Activated CD4-positive, alpha-beta T cell treated with anti-CD3 and anti-CD28 coated beads, Interleukin-2, amount 50 U/mL, for 24 hours (primary cell): ENCODE data around the gene PDE4B.

ENCODE experiments used
- DNase-seq, 2 donors: peaks; one replicate each; pipeline ENCODE4 v3.0.0-alpha.2; 2020; ENCODE audit warnings: low read depth in 1 of 2, low spot score in 1 of 2

Gene PDE4B

DNA sequence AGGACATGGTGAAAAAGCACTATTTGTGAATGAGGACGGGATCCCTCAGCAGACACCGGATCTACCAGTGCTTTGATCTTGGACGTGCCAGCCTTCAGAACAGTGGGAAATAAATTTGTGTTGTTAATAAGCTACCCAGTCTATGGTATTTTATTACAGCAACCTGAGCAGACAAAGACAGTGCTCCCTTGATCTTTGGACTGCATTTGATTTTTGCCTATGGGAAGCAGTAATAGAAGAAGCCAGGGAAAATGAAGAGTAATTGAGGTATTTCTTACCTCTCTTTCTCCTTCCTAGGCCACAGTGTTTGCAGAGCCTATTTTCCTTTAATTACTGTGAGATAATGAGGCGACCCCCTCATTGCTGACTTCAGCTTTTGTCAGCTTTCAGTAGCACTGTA, 87.9 kb downstream of the PDE4B start:
- no peak for DNase-seq

- DNase-seq: no peak
Observed at GRCh38 chr1:65881067-65881594, 88.4 kb downstream of the PDE4B start.

DNA sequence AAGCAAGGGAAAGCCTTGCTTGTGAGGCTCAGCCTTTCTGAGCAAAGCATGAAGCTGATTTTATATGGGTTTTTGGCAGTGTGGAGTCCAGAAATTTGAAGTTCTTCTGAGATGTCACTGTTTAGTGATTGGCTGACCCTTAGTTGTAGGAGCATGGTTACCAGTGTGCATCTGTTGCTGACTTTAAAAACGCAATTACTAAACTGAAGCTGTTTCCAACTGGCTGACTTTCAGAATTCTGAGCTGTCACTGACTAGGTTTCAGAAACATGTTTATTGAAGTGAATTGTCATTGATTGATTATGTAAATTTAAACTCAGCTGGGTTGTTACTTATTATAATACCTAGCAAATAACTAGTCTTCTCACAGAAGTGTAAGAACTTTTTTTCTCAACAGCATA, 89.4 kb downstream of the PDE4B start:
- no peak for DNase-seq

DNA sequence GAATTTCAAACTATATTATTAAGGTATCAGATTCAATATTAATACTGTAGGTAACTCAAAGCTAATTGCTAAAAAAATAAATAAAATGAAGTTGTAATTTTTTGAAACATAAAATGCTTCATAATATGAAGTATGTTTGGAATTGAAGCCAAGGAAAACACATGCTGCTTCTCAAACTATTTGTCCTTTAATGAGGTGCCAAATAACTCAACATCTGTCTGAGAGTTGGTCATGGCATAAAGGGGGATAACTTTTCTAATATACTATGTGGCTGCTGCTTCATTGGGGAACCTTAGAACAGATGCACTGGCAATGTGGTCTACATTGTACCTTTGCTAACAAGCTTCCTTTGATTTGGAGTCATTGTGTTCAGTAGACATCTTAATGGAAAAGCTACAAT, 96.7 kb downstream of the PDE4B start:
- no peak for DNase-seq

DNA sequence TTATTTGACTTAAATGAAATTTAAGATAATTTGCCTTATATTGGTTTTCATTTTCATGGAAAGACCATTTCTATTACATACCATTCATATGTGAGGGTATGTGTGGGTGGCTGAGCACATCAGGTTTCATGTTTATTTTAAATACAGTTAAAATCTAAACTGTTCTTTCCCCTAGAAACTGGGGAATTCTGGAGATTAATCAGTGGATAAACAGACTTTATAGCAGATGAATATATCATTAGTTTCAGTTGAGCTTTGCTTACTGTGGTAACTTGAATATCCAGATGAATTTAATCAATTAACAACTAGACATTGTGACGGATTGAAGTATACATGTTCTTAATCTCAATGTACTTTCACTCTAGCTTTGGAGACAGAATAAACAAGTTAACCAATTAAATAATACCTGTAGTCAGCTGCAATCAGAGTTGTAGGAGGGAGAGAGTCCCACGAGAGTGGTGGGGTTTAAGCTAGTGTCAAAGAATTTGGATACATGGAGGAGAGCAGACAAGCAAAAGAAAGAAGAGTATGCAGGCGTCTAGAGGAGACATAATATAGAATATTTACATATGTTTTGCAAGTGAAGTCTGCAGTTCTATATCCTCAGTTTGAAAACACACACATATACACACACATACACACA, 97.6 kb downstream of the PDE4B start:
- no peak for DNase-seq

DNA sequence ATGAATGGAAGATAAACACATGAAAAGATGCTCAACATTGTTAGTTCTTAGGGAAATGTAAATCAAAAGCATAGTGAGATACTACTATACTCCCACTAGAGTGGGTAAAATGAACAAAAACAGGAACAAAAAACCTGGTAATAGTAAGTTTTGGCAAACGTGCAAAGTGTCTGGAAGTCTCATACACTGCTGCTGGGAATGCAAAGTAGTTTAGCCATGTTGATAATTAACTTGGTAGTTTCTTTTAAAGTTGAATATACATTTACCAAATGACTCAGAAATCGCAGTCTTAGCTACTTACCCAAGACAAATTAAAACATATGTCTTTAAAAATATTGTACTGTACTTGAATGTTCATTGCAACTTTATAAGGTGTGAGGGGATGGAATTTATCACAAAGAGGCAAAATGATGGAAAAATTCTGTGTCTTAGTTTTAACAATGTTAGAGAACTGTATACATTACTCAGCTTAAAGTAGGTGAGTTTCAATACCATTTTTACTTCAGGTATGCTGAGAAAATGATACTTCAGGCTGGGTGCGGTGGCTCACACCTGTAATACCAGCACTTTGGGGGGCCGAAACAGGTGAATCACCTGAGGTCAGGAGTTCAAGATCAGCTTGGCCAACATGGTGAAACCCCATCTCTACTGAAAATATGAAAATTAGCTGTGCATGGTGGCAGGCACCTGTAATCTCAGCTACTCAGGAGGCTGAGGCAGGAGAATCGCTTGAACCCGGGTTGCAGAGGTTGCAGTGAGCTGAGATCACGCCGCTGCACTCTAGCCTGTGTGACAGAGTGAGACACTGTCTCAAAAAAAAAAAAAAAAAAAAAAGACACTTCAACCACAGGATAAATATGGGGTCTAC, 102.3 kb downstream of the PDE4B start:
- DNase-seq: no peak

- no peak for DNase-seq
Observed at GRCh38 chr1:65896721-65897120, 104.0 kb downstream of the PDE4B start.

GRCh38 chr1:65897485-65897884, 104.8 kb downstream of the PDE4B start:
- DNase-seq: no peak

GRCh38 chr1:65904681-65905083, 112.0 kb downstream of the PDE4B start:
- no peak for DNase-seq

DNA sequence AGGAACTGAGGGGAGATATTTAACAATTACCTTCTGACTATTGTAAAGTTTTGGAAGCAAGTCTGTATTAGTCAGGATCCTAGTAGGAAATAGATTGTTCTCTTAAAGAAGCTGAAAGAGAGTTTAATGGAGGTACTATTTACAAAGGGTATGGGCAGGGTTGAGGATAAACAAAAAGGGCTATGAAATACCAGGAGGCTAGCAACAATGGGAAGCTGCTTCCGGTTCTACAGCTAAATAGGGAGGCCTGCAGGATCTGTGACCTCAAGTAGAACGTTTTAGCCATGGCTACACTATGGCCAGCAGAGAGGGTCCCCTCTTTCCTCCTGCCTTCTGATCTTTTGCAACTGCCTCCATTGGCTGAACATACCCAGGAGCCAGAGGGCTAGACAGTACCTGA, 117.7 kb downstream of the PDE4B start:
- DNase-seq: no peak

- DNase-seq: no peak
Observed at GRCh38 chr1:65911679-65912078, 119.0 kb downstream of the PDE4B start.

GRCh38 chr1:65918564-65918963, 125.9 kb downstream of the PDE4B start:
- DNase-seq: no peak

- DNase-seq: no peak
Observed at GRCh38 chr1:65921446-65921845, 128.8 kb downstream of the PDE4B start.

DNA sequence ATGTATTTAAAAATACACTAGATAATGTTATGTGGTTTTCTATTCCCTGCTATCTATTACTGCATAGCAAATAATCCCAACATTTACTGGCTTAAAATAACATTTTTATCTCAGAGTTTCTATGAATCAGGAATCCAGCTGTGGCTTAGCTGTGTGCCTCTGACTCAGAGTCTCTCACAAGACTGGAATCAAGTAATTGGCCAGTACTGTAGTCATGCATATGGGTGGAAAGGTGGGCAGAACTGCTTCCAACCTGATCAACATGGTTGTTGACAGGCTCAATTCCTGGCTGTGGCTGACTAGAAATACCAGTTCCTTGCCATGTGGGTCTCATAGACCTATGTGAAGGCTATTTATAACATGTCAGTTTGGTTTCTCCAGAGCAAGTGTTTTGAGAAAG, 131.8 kb downstream of the PDE4B start:
- no peak for DNase-seq

GRCh38 chr1:65938506-65938905, 145.8 kb downstream of the PDE4B start:
- no peak for DNase-seq

DNA sequence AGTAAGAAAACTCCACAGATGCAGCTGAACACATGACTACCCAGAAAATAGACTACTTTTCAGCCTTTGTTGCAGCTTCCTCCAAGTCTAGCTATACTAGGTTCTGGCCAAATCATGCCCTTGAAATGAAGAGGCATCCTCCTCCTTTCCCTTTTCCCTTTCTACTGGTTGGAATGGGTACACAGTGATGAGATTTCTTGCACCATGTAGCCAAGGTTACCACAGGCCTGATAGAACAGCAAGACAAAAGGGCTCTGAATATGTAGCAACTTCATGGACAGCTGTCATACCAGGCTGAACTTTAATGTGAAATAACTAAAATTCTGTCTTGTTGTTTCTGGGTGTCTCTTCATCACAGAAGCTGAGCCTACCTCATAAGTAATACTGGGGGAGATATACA, 146.5 kb downstream of the PDE4B start:
- DNase-seq: no peak

- no peak for DNase-seq
Observed at GRCh38 chr1:65939636-65940035, 146.9 kb downstream of the PDE4B start.

- DNase-seq: no peak
Observed at GRCh38 chr1:65940126-65940525, 147.4 kb downstream of the PDE4B start.

- no peak for DNase-seq
Observed at GRCh38 chr1:65942476-65942875, 149.8 kb downstream of the PDE4B start.

DNA sequence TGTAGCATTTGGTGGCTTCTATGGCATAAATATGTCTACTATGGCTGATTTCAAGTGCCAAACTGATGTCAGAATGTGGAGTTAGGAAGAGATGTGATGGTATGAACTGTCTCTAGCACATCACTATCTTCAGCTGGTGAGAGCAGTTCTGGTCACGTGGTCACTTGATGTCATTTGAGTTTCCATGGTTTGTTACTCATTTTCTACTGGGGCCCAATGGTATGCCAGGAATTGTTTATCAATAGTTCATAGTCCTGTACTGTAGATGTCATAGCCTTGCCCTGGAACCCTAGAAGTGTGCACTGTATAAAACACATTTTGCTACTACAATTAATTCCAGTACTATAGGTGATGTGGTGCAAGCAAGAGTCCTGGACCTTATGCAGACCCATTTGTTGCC, 153.7 kb downstream of the PDE4B start:
- no peak for DNase-seq

DNA sequence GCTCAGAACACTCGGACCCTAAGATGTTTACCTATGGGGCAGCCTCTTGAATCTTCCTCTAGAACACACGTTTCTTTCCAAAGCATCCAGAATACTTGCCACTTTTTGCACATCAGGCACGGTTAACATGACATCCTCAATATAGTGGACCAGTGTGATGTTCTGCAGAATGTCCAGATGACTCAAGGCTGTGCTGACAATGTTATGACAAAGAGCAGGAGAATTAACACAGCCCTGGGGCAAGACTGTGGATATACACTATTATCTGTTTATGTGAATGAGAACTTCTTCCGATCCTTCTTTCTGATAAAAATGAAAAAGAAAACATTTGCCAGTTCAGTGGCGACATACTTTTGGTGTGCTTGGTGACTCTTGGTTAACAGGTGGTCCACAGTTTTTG, 154.3 kb downstream of the PDE4B start:
- DNase-seq: no peak

GRCh38 chr1:65948609-65949229, 156.0 kb downstream of the PDE4B start:
- no peak for DNase-seq
